ENCODE measurements around the gene ACAN. TPM values are rescaled to one million over a fixed set of nuclear protein-coding genes. Genes with fewer than 3 reads are reported as not detected.

The ACAN gene
- polyA plus RNA-seq, 3 donors, result not detected

GRCh38 chr15:88900982-88901418, 97.8 kb downstream of the ACAN start:
- H3K4me1 ChIP-seq (ENCODE audit: control insufficient read depth in 1 of 2, insufficient read depth in 2 of 2, low read length in 2 of 2), result peaks cover 0 to 3% of the 10 kb centered on the region in 2 donors
- TF ChIP-seq CTCF (IDR thresholded peaks at IDR 0.05), result no peak
- H3K27me3 ChIP-seq (ENCODE audit: control insufficient read depth in 2 of 2, insufficient read depth in 2 of 2, low read length in 2 of 2), result peaks cover 0 to 9% of the 10 kb centered on the region in 2 donors
- Mint-ChIP-seq H3K27me3 (ENCODE audit: low read depth in 3 of 3) (peaks cover 5 to 13% (median 12%) of the 10 kb centered on the region in 3 donors), H3K36me3 (no peaks in the 10 kb centered on the region), H3K27ac (no peak overlapping the region), H3K9me3 (no peaks in the 10 kb centered on the region), H3K4me1 (peaks cover 8% of the 10 kb centered on the region), H3K4me3 (no peak overlapping the region)
- no peaks in the 10 kb centered on the region for H4K20me1 ChIP-seq (ENCODE audit: insufficient read depth, low read length)
- H3K79me2 ChIP-seq (ENCODE audit: insufficient read depth, low read length), result no peaks in the 10 kb centered on the region
- H3K36me3 ChIP-seq (replicated peaks in 1 of 2; ENCODE audit: control insufficient read depth in 1 of 2, insufficient read depth in 2 of 2, low read length in 2 of 2), result no peaks in the 10 kb centered on the region
- DNase-seq, result no peak
- H3K9ac ChIP-seq (ENCODE audit: insufficient read depth, low read length, poor library complexity, severe bottlenecking), result no peak overlapping the region
- intact Hi-C loops (cut with micrococcal nuclease), result loop anchor here (10.0 kb wide), 2 partner anchors 114 to 274 kb away; no protein-coding TSS in a partner anchor
- WGBS (ENCODE audit: insufficient coverage), result no CpG with 5 or more reads among the region's 5 CpGs
- no peak overlapping the region for H2AFZ ChIP-seq (ENCODE audit: insufficient read depth, low read depth, low read length, poor library complexity, severe bottlenecking)
- H3K4me2 ChIP-seq (replicated peaks; ENCODE audit: extremely low read depth, low read length, poor library complexity, severe bottlenecking), result no peak overlapping the region
- no peak overlapping the region for H3K27ac ChIP-seq (ENCODE audit: low read depth in 1 of 2, low read length in 2 of 2)
- H3K4me3 ChIP-seq (replicated peaks in 1 of 3; ENCODE audit: low read depth in 2 of 3, low read length in 3 of 3), result no peak overlapping the region
- no peaks in the 10 kb centered on the region for H3K9me3 ChIP-seq (replicated peaks in 1 of 2; ENCODE audit: control insufficient read depth in 1 of 2, insufficient read depth in 1 of 2, low read length in 2 of 2)

GRCh38 chr15:88901508-88902220, 98.4 kb downstream of the ACAN start:
- Mint-ChIP-seq H3K27me3 (ENCODE audit: low read depth in 3 of 3) (peaks cover 2 to 8% (median 5%) of the 10 kb centered on the region in 3 donors), H3K4me3 (no peak overlapping the region), H3K9me3 (no peaks in the 10 kb centered on the region), H3K27ac (no peak overlapping the region), H3K36me3 (no peaks in the 10 kb centered on the region), H3K4me1 (peaks cover 8% of the 10 kb centered on the region)
- DNase-seq, result no peak
- Histone ChIP-seq H3K4me3 (replicated peaks in 1 of 3; ENCODE audit: low read depth in 2 of 3, low read length in 3 of 3) (no peak overlapping the region), H3K9ac (ENCODE audit: insufficient read depth, low read length, poor library complexity, severe bottlenecking) (peak overlapping the region; percentile 4), H3K4me1 (ENCODE audit: control insufficient read depth in 1 of 2, insufficient read depth in 2 of 2, low read length in 2 of 2) (peaks cover 0 to 3% of the 10 kb centered on the region in 2 donors), H4K20me1 (ENCODE audit: insufficient read depth, low read length) (no peaks in the 10 kb centered on the region), H3K27ac (ENCODE audit: low read depth in 1 of 2, low read length in 2 of 2) (no peak overlapping the region), H3K4me2 (replicated peaks; ENCODE audit: extremely low read depth, low read length, poor library complexity, severe bottlenecking) (no peak overlapping the region), H3K9me3 (replicated peaks in 1 of 2; ENCODE audit: control insufficient read depth in 1 of 2, insufficient read depth in 1 of 2, low read length in 2 of 2) (no peaks in the 10 kb centered on the region), H3K36me3 (replicated peaks in 1 of 2; ENCODE audit: control insufficient read depth in 1 of 2, insufficient read depth in 2 of 2, low read length in 2 of 2) (no peaks in the 10 kb centered on the region), H3K79me2 (ENCODE audit: insufficient read depth, low read length) (no peaks in the 10 kb centered on the region), H3K27me3 (ENCODE audit: control insufficient read depth in 2 of 2, insufficient read depth in 2 of 2, low read length in 2 of 2) (peaks cover 0 to 2% of the 10 kb centered on the region in 2 donors), H2AFZ (ENCODE audit: insufficient read depth, low read depth, low read length, poor library complexity, severe bottlenecking) (no peak overlapping the region)
- intact Hi-C loops (cut with micrococcal nuclease), result loop anchor here (10.0 kb wide), 2 partner anchors 113 to 273 kb away; no protein-coding TSS in a partner anchor
- no peak for TF ChIP-seq CTCF (IDR thresholded peaks at IDR 0.05)
- WGBS (ENCODE audit: insufficient coverage), result 97% methylated on average over 12 of the region's 15 CpGs

Data from CD14-positive monocyte (primary cell).